Posterior cingulate gyrus (tissue), 11 donors: ENCODE results near the gene CFI.
"Not testable (repeated sequence)": the region's sequence is repeated elsewhere in the genome, so short reads cannot be mapped to it uniquely, and the experiment has no call there.

Experiments
- DNase-seq, 10 donors: peaks; one replicate each; pipeline versions ENCODE4 v3.0.0 to v3.0.0-alpha.2; 2020 to 2021; ENCODE audit warnings: mixed read lengths in 3 of 10
- intact Hi-C: fragments of 100-400 bp; cut with DNase I; formaldehyde crosslinking; loops from one replicate; pipeline ENCODE4 v1.15.1; 2023

CFI gene

GRCh38 chr4:109803924-109804571 is 2.2 kb upstream of the CFI start:
- DNase-seq, result no peak
- intact Hi-C loops, result loop anchor here (10.0 kb wide), 1 partner anchor 99 kb away; the partner anchor contains the start of gene CASP6

- intact Hi-C loops, result loop anchor here (10.0 kb wide), 1 partner anchor 96 kb away; the partner anchor contains the start of gene CASP6
- DNase-seq, result no peak
These were observed 555 bp downstream of the CFI start for GRCh38 chr4:109801099-109801789.

DNA sequence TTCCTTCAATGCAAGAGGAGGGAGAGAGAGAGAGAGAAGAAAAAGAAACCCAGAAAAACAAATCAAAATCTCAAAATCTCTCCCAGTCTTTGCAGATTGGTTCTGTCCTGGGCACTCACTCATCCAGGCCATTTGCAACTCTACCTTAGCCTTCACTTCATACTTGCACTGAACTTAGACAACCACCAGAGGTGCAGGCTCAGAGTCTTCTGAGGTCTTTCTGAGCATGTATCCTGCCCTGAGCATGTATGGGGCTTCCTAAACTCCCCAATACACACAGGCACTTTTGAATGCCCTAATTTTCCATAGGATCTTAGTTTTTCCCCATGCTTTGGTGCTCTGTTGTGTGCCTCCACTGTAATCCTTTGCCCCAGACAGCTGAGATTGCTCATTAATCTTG is 2.9 kb downstream of the CFI start:
- no peak for DNase-seq

DNA sequence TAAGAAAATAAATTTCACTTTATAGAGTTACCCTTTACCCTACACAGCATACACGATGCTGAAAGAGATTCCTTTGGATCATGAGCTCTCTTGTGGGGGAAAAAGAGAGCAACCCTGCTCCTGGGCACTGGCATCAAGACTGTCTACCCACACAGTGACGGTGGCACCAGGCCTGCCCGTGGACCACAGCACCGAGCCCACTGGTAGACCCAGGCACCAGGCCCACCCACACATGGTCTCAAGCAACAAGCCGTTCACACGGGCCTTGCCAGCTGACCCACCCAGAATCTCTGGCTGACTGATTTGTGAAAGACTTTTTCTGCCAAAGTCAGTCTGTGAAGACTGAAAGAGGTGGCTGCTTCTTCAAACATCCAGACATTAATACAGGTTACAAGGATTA is 6.7 kb downstream of the CFI start:
- DNase-seq, result peak in 2 of 10 donors; percentile 33 to 67
- intact Hi-C loops, result no loop called here

More for the DNA sequence above, 2.9 kb downstream of the CFI start:
- intact Hi-C loops, result no loop called here

DNA sequence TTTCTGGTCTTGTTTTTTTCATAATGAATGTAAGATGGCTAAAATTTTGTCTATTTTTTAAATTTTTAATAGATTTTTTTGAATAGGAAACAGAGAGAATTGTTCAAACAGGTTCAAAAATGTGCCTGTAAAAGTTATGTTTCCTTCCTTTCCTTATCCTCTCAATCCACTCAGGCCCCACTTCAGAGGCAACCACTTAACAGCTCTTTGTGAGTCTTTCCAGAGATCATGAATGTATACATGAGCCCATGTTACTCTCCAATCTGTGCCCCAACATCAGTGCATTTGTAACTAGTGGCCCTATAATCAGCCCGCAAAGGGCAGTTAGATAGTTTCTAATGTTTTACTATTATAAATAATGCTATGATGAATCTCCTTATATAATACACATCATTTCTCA is 14.0 kb downstream of the CFI start:
- intact Hi-C loops, result no loop called here
- no peak for DNase-seq

GRCh38 chr4:109786846-109787245 is 15.0 kb downstream of the CFI start:
- no peak for DNase-seq
- intact Hi-C loops, result no loop called here

GRCh38 chr4:109782092-109782491 is 19.7 kb downstream of the CFI start:
- intact Hi-C loops, DNase-seq: not testable (repeated sequence)

GRCh38 chr4:109764789-109765402 is 36.9 kb downstream of the CFI start:
- intact Hi-C loops, result no loop called here
- no peak for DNase-seq

DNA sequence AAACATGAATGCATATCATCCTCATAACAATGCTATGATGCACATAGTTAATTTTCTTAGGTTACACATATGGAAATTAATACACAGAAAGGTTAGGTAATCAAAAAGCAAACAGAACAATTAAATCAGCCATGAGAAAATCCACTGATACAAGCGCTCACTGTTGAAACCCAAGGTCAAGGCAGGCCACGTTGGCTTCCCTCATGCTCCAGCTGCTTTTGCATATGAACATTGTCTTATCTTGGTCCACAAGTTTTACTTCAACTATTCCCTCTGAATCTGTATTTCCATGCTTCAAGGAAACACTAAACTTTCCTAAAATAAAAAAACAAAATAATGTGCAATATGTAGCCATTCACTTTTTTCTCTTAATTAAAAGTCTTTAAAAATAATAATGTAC is 37.4 kb downstream of the CFI start:
- intact Hi-C loops, result no loop called here
- no peak for DNase-seq

DNA sequence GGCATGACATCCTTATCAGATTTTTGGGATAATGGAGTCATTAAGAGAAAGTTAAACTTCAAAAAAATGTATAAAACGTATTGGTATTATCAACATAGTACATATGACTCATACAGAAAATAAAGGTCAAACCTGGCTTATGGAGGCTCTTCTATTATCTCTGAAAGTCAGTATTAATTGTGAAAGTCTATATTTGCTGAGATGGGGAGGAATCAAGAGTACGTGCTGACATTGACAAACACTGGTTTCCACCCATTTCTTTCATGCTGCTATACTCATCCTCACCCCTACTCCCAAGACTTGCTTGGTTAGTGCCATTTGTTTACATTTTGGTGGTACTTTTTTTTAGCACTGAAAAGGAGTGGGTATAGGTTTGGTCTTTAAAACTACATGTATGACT is 41.1 kb downstream of the CFI start:
- intact Hi-C loops, result no loop called here
- no peak for DNase-seq

DNA sequence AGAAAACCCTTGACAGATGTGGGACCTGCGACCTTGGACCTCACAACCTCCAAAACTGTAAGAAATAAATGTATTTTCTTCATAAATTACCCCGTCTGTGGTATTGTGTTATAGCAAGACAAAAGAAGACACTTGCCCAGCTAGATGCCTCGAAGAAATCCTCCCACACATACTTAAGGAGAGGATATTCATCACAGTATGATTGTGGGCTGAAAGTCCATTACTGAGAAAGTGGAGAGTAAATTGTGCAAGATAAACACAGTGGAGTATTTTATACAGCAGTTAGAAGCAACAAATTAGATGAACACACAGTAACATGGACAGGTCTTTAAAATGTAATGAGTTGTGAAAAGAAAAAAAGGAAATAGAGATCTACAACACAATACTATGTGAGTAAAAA is 46.1 kb downstream of the CFI start:
- no peak for DNase-seq
- intact Hi-C loops, result no loop called here

GRCh38 chr4:109754093-109754857 is 47.5 kb downstream of the CFI start:
- intact Hi-C loops, result no loop called here
- DNase-seq, result no peak

GRCh38 chr4:109752525-109752924 is 49.3 kb downstream of the CFI start:
- DNase-seq, result no peak
- intact Hi-C loops, result no loop called here

GRCh38 chr4:109751852-109752251 is 49.9 kb downstream of the CFI start:
- no peak for DNase-seq
- intact Hi-C loops, result no loop called here

DNA sequence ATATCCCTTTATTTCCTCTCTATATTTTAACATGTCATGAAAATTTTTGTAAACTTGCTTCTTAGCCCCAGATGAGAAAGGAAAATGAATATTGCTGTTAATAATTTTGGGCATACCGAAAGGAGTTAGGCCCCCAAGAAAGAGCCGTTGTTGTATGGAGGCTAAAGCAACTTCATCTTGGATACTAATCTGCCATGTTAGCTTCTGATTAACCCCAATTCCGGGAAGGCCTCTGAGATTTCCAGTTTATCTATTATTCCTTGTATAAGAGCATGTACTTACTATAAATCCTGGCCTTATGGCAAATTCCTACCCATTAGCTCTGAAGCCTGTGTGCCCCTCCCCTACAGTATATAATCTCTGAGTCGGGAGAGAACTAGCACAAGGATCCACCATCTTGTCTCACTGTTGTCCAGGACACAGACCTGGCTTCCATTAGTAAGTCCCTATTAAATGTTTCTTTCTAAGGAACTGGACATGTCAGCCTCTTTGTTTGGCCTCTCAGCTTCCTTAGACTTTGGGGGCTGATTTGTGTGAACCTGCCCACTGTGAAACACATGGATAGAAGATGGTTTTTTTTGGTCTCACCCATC is 51.1 kb downstream of the CFI start:
- intact Hi-C loops, result no loop called here
- DNase-seq, result no peak

GRCh38 chr4:109749388-109750082 is 52.3 kb downstream of the CFI start:
- intact Hi-C loops, result no loop called here
- DNase-seq, result no peak

GRCh38 chr4:109748114-109748513 is 53.7 kb downstream of the CFI start:
- intact Hi-C loops, result no loop called here
- DNase-seq, result no peak

DNA sequence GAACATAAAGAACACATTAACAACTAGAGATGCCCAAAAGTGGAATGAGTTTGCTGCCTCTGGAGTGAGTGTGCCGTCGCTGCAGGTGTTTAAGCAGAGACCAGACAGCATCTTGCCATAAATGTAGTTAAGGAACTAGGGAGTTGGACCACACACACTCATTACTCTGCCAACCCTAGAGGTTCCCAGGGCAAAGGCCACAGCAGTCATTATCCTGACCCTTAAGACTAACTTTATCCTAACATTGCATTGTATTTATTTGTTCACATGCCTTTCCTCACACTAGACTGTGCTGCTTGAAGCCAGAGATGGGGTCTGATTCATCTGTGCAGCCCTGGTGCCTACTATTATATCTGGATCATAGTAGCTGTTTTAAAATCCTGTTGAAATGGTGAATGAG is 55.1 kb downstream of the CFI start:
- intact Hi-C loops, result no loop called here
- no peak for DNase-seq

DNA sequence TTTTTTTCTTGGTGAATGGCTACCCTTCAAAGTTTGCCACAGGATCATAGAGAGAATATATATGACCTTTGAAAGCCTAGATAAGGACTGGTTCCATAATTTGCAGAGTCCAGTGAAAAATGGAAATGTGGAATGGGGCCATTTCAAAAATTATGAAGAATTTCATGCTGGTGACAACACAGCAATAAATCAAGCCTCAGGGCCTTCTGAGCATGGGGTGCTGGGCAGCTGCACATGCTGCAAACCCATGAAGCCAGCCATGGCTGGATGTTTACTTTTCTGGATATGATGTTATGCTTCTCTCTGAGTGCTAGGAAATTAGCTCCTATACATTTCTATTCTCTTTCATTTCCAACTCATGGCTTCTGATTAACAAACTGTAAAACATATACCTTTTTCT is 56.0 kb downstream of the CFI start:
- no peak for DNase-seq
- intact Hi-C loops, result no loop called here

DNA sequence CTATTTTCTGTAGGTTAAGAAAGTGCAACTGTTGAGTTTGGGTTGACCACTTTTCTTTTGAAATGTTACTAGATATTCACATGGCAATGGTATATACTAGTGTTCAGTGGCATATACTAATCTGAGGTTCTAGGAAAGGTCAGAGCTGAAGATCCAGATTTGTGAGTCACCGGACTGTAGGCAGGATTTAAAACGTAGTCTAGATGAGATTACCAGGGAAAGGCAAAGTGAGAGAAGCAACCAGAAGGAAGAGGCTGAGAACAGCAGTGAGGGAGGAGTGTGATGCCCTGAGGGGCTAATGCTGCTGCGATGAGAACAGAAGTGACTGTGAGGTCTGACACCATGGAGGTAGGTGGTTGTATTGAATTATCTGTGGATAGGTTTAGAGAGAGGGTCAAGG is 62.3 kb downstream of the CFI start:
- no peak for DNase-seq
- intact Hi-C loops, result no loop called here
